HCT116 (cell line): Measurements from ENCODE around the gene ZDHHC14. TPM values are rescaled to one million over a fixed set of nuclear protein-coding genes. Genes with fewer than 3 reads are reported as not detected.

Experiments used
- ATAC-seq: fragments of 200-7000 bp; cut with Tn5 transposase; 2 replicates; pipeline ENCODE4 v1.9.1; 2020; ENCODE audit warnings: mild to moderate bottlenecking, moderate library complexity
- BruUV-seq: library from RNA; stranded (reverse); fragments of 400-500 nt; replicated peaks from 2 replicates; lab custom pipeline; 2021; lab: Mats Ljungman, UMichigan
- CTCF ChIA-PET: fragments of 300-600 bp; sonication (Branson Sonifier 250); formaldehyde crosslinking; loops from one replicate; lab custom pipeline; 2021; ENCODE audit warnings: antibody characterized with exemption; lab: Charles Lee
- POLR2A ChIA-PET: fragments of 300-600, 350-600 bp; sonication (Branson Sonifier 250); formaldehyde crosslinking; loops from one replicate; lab custom pipeline; 2021; ENCODE audit warnings: antibody characterized with exemption; lab: Charles Lee
- RAD21 ChIA-PET, 2 experiments: fragments of 300-600 bp; sonication (Branson Sonifier 250); formaldehyde crosslinking; loops; one replicate each; lab custom pipeline; 2023; ENCODE audit warnings: low total read pairs in 2 of 2; ENCODE audit not compliant: uncharacterized antibody in 2 of 2, unreplicated experiment in 2 of 2, low non-redundant PET in 1 of 2; lab: Charles Lee
- DNase-seq: peaks from one replicate; pipeline ENCODE4 v3.0.0-alpha.2; 2010; ENCODE audit warnings: low read depth, low spot score
- H2AFZ ChIP-seq: fragments of 200-600 bp; shearing (Covaris generic), sonication (generic); 2 replicates; pipeline ENCODE4 v1.6.1; 2017; ENCODE audit warnings: low read depth, mixed run types, mixed read lengths, antibody characterized with exemption, low read length; ENCODE audit not compliant: poor library complexity, severe bottlenecking
- H3K27ac ChIP-seq: 2 replicates; pipeline ENCODE4 v1.5.1; 2012; ENCODE audit warnings: low read depth, low read length
- H3K27me3 ChIP-seq: fragments of 200-600 bp; sonication (generic); 2 replicates; pipeline ENCODE4 v1.6.1; 2016; ENCODE audit warnings: mixed run types, low read length, mixed read lengths; ENCODE audit not compliant: insufficient read depth
- H3K36me3 ChIP-seq, 2 experiments: fragments of 200-500 bp in 1 of 2; fragments of 200-600 bp in 1 of 2; sonication (Bioruptor generic) in 1 of 2; sonication (generic) in 1 of 2; 2 replicates each; pipeline versions ENCODE4 v1.5.1 to v1.6.1; 2014 to 2016; ENCODE audit warnings: low read length in 2 of 2, inconsistent platforms in 1 of 2, mixed read lengths in 1 of 2, mixed run types in 1 of 2; ENCODE audit not compliant: insufficient read depth in 2 of 2, control insufficient read depth in 1 of 2
- H3K4me1 ChIP-seq, 2 experiments: fragments of 200-600 bp in 1 of 2; sonication (generic) in 1 of 2; 2 replicates each; pipeline versions ENCODE4 v1.5.1 to v1.6.1; 2012 to 2017; ENCODE audit warnings: low read length in 2 of 2, inconsistent platforms in 1 of 2, mild to moderate bottlenecking in 1 of 2, mixed read lengths in 1 of 2, mixed run types in 1 of 2, moderate library complexity in 1 of 2; ENCODE audit not compliant: insufficient read depth in 2 of 2, control insufficient read depth in 1 of 2
- H3K4me2 ChIP-seq: fragments of 200-600 bp; sonication (generic); 2 replicates; pipeline ENCODE4 v1.6.1; 2017; ENCODE audit warnings: mixed run types, low read length, mixed read lengths
- H3K4me3 ChIP-seq, 2 experiments: fragments of 200-600 bp in 1 of 2; sonication (generic) in 1 of 2; replicated peaks in 1 of 2; 2 replicates each; pipeline ENCODE4 v1.5.1; 2011 to 2016; ENCODE audit warnings: low read length in 2 of 2, control low read depth in 1 of 2, low read depth in 1 of 2, mild to moderate bottlenecking in 1 of 2, mixed read lengths in 1 of 2, mixed run types in 1 of 2
- H3K79me2 ChIP-seq: fragments of 200-600 bp; sonication (generic); 2 replicates; pipeline ENCODE4 v1.6.1; 2017; ENCODE audit warnings: mild to moderate bottlenecking, mixed run types, low read length, moderate library complexity, mixed read lengths; ENCODE audit not compliant: insufficient read depth
- H3K9ac ChIP-seq: fragments of 200-600 bp; sonication (generic); 2 replicates; pipeline ENCODE4 v1.6.1; 2016; ENCODE audit warnings: low read length, mixed read lengths
- H3K9me2 ChIP-seq: fragments of 200-600 bp; sonication (generic), shearing (Covaris generic); 2 replicates; pipeline ENCODE4 v1.6.1; 2017; ENCODE audit warnings: mixed run types, mild to moderate bottlenecking, moderate library complexity; ENCODE audit not compliant: insufficient read depth
- H3K9me3 ChIP-seq, 2 experiments: fragments of 200-500 bp in 1 of 2; fragments of 200-600 bp in 1 of 2; sonication (Bioruptor generic) in 1 of 2; sonication (generic) in 1 of 2; 2 replicates each; pipeline ENCODE4 v1.6.1; 2014 to 2017; ENCODE audit warnings: low read length in 2 of 2, mixed read lengths in 2 of 2, inconsistent platforms in 1 of 2, low read depth in 1 of 2, mild to moderate bottlenecking in 1 of 2, mixed run types in 1 of 2, moderate library complexity in 1 of 2; ENCODE audit not compliant: control insufficient read depth in 1 of 2, insufficient read depth in 1 of 2
- H4K20me1 ChIP-seq: fragments of 200-600 bp; sonication (generic), shearing (Covaris generic); 2 replicates; pipeline ENCODE4 v1.6.1; 2017; ENCODE audit warnings: mixed run types, mild to moderate bottlenecking, moderate library complexity; ENCODE audit not compliant: insufficient read depth
- CBX3 ChIP-seq: IDR thresholded peaks from 2 replicates; pipeline ENCODE4 v1.6.1; 2012; ENCODE audit warnings: low read depth
- CEBPB ChIP-seq: IDR thresholded peaks from 2 replicates; pipeline ENCODE4 v1.6.1; 2012; ENCODE audit warnings: low read depth
- EZH2 ChIP-seq: fragments of 200-600 bp; sonication (generic); IDR thresholded peaks from 2 replicates; pipeline ENCODE4 v1.6.1; 2017; ENCODE audit warnings: antibody characterized with exemption, mixed run types
- EZH2phosphoT487 ChIP-seq: fragments of 200-600 bp; IDR thresholded peaks from 2 replicates; pipeline ENCODE4 v1.6.1; 2018; ENCODE audit warnings: antibody characterized with exemption, borderline replicate concordance
- FOSL1 ChIP-seq: IDR thresholded peaks from 2 replicates; pipeline ENCODE4 v1.6.1; 2012; ENCODE audit warnings: low read depth
- RAD21 ChIP-seq: IDR thresholded peaks from 2 replicates; pipeline ENCODE4 v1.6.1; 2012; ENCODE audit warnings: low read depth, mild to moderate bottlenecking
- SIN3A ChIP-seq: IDR thresholded peaks from 2 replicates; pipeline ENCODE4 v1.6.1; 2012; ENCODE audit warnings: low read depth
- SP1 ChIP-seq: IDR thresholded peaks from 2 replicates; pipeline ENCODE4 v1.6.1; 2012; ENCODE audit warnings: low read depth
- SRF ChIP-seq: IDR thresholded peaks from 2 replicates; pipeline ENCODE4 v1.6.1; 2012; ENCODE audit warnings: low read depth
- ZFX ChIP-seq: fragments of 450-650 bp; IDR thresholded peaks from 2 replicates; pipeline ENCODE4 v1.6.1; 2017
- ZNF274 ChIP-seq: fragments of 200-500 bp; sonication (Bioruptor generic); IDR thresholded peaks from 2 replicates; pipeline ENCODE4 v1.6.1; 2014; ENCODE audit warnings: mild to moderate bottlenecking, low read depth, low read length, inconsistent platforms
- intact Hi-C: fragments of 100-400 bp; cut with micrococcal nuclease; formaldehyde crosslinking; loops from 2 replicates; pipeline ENCODE4 v1.10.0; 2022
- total RNA-seq: library from RNA; stranded (reverse); gene quantifications from one replicate; pipeline ENCODE4 v1.2.1, GENCODE V29; 2021; ENCODE audit not compliant: unreplicated experiment
- TF ChIP-seq, protein P1 (sequence below): IDR thresholded peaks from 2 replicates; pipeline ENCODE4 v1.6.1; 2012; ENCODE audit warnings: low read depth
- TF ChIP-seq, protein P2 (sequence below), 3 experiments: fragments of 200-600 bp in 1 of 3; sonication (generic) in 1 of 3; IDR thresholded peaks in 2 of 3; conservative IDR thresholded peaks in 1 of 3; 2 replicates each; pipeline ENCODE4 v1.5.1; 2012 to 2017; ENCODE audit warnings: low read depth in 2 of 3, low read length in 2 of 3, antibody characterized with exemption in 1 of 3, borderline replicate concordance in 1 of 3, control low read depth in 1 of 3, mild to moderate bottlenecking in 1 of 3, mixed read lengths in 1 of 3, mixed run types in 1 of 3, moderate library complexity in 1 of 3; ENCODE audit not compliant: insufficient read depth in 1 of 3
- TF ChIP-seq, protein P3 (sequence below): IDR thresholded peaks from 2 replicates; pipeline ENCODE4 v1.6.1; 2012

The ZDHHC14 gene
- total RNA-seq, 1 experiment from 2014 or later: 5.3 TPM

DNA sequence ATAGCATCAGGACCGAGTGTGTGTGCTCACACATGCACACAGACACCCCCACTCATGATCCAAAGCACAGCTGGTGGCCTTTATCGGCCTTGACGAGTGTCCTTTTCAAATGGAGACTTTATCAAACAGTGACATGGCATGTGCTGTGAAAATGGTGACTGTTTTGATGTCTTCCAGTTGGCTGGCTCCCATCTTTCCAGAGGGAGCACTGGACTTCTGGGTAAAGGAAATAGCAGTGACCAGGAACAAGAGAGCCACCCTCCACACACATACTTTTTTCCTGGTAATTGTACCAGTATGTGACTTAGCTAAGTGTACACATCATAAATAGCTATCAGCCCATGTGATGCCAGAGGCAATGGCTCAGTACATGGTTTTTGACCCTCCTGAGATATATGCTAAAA, 52.7 kb downstream of the ZDHHC14 start:
- Histone ChIP-seq H3K9me2 (no peaks in the 10 kb centered on the region), H3K4me3 (no peak overlapping the region), H3K36me3 (no peaks in the 10 kb centered on the region), H3K4me1 (peaks cover 8 to 21% of the 10 kb centered on the region in 2 experiments), H3K27ac (no peak overlapping the region), H2AFZ (no peak overlapping the region), H3K79me2 (no peaks in the 10 kb centered on the region), H3K27me3 (no peaks in the 10 kb centered on the region), H3K9ac (no peak overlapping the region), H3K9me3 (no peaks in the 10 kb centered on the region), H4K20me1 (no peaks in the 10 kb centered on the region), H3K4me2 (no peak overlapping the region)
- DNase-seq: no peak
- ChIA-PET CTCF (no interaction called here), RAD21 (no interaction called here), POLR2A (no interaction called here)
- BruUV-seq: no TSS peak
- intact Hi-C loops: no loop called here
- no peak for ATAC-seq
- TF ChIP-seq CBX3: no peak
- no peak for TF ChIP-seq RAD21
- no peak for TF ChIP-seq EZH2phosphoT487
- no peak for TF ChIP-seq CEBPB
- TF ChIP-seq ZFX: no peak
- no peak for TF ChIP-seq SRF
- no peak for TF ChIP-seq SIN3A
- no peak for TF ChIP-seq ZNF274
- TF ChIP-seq SP1: no peak
- TF ChIP-seq, protein P1, sequence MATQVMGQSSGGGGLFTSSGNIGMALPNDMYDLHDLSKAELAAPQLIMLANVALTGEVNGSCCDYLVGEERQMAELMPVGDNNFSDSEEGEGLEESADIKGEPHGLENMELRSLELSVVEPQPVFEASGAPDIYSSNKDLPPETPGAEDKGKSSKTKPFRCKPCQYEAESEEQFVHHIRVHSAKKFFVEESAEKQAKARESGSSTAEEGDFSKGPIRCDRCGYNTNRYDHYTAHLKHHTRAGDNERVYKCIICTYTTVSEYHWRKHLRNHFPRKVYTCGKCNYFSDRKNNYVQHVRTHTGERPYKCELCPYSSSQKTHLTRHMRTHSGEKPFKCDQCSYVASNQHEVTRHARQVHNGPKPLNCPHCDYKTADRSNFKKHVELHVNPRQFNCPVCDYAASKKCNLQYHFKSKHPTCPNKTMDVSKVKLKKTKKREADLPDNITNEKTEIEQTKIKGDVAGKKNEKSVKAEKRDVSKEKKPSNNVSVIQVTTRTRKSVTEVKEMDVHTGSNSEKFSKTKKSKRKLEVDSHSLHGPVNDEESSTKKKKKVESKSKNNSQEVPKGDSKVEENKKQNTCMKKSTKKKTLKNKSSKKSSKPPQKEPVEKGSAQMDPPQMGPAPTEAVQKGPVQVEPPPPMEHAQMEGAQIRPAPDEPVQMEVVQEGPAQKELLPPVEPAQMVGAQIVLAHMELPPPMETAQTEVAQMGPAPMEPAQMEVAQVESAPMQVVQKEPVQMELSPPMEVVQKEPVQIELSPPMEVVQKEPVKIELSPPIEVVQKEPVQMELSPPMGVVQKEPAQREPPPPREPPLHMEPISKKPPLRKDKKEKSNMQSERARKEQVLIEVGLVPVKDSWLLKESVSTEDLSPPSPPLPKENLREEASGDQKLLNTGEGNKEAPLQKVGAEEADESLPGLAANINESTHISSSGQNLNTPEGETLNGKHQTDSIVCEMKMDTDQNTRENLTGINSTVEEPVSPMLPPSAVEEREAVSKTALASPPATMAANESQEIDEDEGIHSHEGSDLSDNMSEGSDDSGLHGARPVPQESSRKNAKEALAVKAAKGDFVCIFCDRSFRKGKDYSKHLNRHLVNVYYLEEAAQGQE: no peak
- TF ChIP-seq, protein P2, sequence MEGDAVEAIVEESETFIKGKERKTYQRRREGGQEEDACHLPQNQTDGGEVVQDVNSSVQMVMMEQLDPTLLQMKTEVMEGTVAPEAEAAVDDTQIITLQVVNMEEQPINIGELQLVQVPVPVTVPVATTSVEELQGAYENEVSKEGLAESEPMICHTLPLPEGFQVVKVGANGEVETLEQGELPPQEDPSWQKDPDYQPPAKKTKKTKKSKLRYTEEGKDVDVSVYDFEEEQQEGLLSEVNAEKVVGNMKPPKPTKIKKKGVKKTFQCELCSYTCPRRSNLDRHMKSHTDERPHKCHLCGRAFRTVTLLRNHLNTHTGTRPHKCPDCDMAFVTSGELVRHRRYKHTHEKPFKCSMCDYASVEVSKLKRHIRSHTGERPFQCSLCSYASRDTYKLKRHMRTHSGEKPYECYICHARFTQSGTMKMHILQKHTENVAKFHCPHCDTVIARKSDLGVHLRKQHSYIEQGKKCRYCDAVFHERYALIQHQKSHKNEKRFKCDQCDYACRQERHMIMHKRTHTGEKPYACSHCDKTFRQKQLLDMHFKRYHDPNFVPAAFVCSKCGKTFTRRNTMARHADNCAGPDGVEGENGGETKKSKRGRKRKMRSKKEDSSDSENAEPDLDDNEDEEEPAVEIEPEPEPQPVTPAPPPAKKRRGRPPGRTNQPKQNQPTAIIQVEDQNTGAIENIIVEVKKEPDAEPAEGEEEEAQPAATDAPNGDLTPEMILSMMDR (IDR thresholded peaks at IDR 0.05 in 2 of 3, conservative IDR thresholded peaks at IDR 0.05 in 1 of 3; ENCODE audit: borderline replicate concordance in 1 of 3, insufficient read depth in 1 of 3, low read depth in 2 of 3, low read length in 2 of 3): no peak
- TF ChIP-seq, protein P3, sequence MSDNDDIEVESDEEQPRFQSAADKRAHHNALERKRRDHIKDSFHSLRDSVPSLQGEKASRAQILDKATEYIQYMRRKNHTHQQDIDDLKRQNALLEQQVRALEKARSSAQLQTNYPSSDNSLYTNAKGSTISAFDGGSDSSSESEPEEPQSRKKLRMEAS: no peak
- TF ChIP-seq EZH2: no peak
- TF ChIP-seq FOSL1: no peak
